HCT116 (cell line): ENCODE data around the gene TRAF5.

Experiments
- CEBPB ChIP-seq: IDR thresholded peaks from 2 replicates; pipeline ENCODE4 v1.6.1; 2012; ENCODE audit warnings: low read depth
- EGR1 ChIP-seq: IDR thresholded peaks from 2 replicates; pipeline ENCODE4 v1.6.1; 2012; ENCODE audit warnings: low read depth
- EZH2 ChIP-seq: fragments of 200-600 bp; sonication (generic); IDR thresholded peaks from 2 replicates; pipeline ENCODE4 v1.6.1; 2017; ENCODE audit warnings: antibody characterized with exemption, mixed run types
- EZH2phosphoT487 ChIP-seq: fragments of 200-600 bp; IDR thresholded peaks from 2 replicates; pipeline ENCODE4 v1.6.1; 2018; ENCODE audit warnings: antibody characterized with exemption, borderline replicate concordance
- FOSL1 ChIP-seq: IDR thresholded peaks from 2 replicates; pipeline ENCODE4 v1.6.1; 2012; ENCODE audit warnings: low read depth
- POLR2A ChIP-seq: IDR thresholded peaks from 2 replicates; pipeline ENCODE4 v1.7.0; 2011; ENCODE audit warnings: borderline replicate concordance; ENCODE audit not compliant: insufficient read depth, insufficient read length; ENCODE audit errors: extremely low read depth
- POLR2AphosphoS5 ChIP-seq: IDR thresholded peaks from 2 replicates; pipeline ENCODE4 v1.6.1; 2011; ENCODE audit warnings: mild to moderate bottlenecking, low read depth, low read length, moderate library complexity
- RAD21 ChIP-seq: IDR thresholded peaks from 2 replicates; pipeline ENCODE4 v1.6.1; 2012; ENCODE audit warnings: low read depth, mild to moderate bottlenecking
- SP1 ChIP-seq: IDR thresholded peaks from 2 replicates; pipeline ENCODE4 v1.6.1; 2012; ENCODE audit warnings: low read depth
- TCF7L2 ChIP-seq: IDR thresholded peaks from 2 replicates; pipeline ENCODE4 v1.7.0; 2011; ENCODE audit warnings: borderline replicate concordance, inconsistent platforms; ENCODE audit not compliant: insufficient read depth, insufficient read length; ENCODE audit errors: extremely low read depth
- YY1 ChIP-seq: IDR thresholded peaks from 2 replicates; pipeline ENCODE4 v1.6.1; 2011; ENCODE audit warnings: low read length, low read depth, moderate library complexity, mild to moderate bottlenecking; ENCODE audit not compliant: insufficient replicate concordance; ENCODE audit errors: extremely low read depth
- ZNF274 ChIP-seq: fragments of 200-500 bp; sonication (Bioruptor generic); IDR thresholded peaks from 2 replicates; pipeline ENCODE4 v1.6.1; 2014; ENCODE audit warnings: mild to moderate bottlenecking, low read depth, low read length, inconsistent platforms
- TF ChIP-seq, protein P1 (sequence below), 3 experiments: fragments of 200-600 bp in 1 of 3; sonication (generic) in 1 of 3; IDR thresholded peaks in 2 of 3; conservative IDR thresholded peaks in 1 of 3; 2 replicates each; pipeline ENCODE4 v1.5.1; 2012 to 2017; ENCODE audit warnings: low read depth in 2 of 3, low read length in 2 of 3, antibody characterized with exemption in 1 of 3, borderline replicate concordance in 1 of 3, control low read depth in 1 of 3, mild to moderate bottlenecking in 1 of 3, mixed read lengths in 1 of 3, mixed run types in 1 of 3, moderate library complexity in 1 of 3; ENCODE audit not compliant: insufficient read depth in 1 of 3

DNA sequence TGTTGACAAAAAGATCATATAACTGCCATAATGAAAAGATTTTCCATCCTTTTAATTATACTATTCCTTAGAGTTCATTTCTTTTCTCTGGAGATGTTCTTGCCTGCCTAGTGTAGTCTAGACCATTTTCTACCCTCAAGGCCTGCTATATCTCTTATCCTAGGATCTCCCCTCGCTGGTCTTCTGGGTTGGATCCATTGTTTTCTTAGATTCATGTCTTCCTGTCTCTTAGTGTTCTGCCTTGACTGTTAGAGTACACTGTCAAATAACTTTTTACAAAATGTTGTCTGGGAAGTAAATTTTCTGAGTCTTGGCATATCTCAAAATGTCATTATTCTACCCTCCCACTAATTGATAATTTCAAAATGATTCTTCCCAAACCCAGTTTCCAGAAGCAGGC, 66.6 kb downstream of the TRAF5 start:
- no peak for TF ChIP-seq POLR2AphosphoS5
- TF ChIP-seq, protein P1, sequence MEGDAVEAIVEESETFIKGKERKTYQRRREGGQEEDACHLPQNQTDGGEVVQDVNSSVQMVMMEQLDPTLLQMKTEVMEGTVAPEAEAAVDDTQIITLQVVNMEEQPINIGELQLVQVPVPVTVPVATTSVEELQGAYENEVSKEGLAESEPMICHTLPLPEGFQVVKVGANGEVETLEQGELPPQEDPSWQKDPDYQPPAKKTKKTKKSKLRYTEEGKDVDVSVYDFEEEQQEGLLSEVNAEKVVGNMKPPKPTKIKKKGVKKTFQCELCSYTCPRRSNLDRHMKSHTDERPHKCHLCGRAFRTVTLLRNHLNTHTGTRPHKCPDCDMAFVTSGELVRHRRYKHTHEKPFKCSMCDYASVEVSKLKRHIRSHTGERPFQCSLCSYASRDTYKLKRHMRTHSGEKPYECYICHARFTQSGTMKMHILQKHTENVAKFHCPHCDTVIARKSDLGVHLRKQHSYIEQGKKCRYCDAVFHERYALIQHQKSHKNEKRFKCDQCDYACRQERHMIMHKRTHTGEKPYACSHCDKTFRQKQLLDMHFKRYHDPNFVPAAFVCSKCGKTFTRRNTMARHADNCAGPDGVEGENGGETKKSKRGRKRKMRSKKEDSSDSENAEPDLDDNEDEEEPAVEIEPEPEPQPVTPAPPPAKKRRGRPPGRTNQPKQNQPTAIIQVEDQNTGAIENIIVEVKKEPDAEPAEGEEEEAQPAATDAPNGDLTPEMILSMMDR (IDR thresholded peaks at IDR 0.05 in 2 of 3, conservative IDR thresholded peaks at IDR 0.05 in 1 of 3; ENCODE audit: borderline replicate concordance in 1 of 3, insufficient read depth in 1 of 3, low read depth in 2 of 3, low read length in 2 of 3): no peak
- no peak for TF ChIP-seq POLR2A
- no peak for TF ChIP-seq TCF7L2
- no peak for TF ChIP-seq YY1
- TF ChIP-seq EZH2phosphoT487: no peak
- TF ChIP-seq FOSL1: no peak
- TF ChIP-seq CEBPB: no peak
- no peak for TF ChIP-seq EZH2
- no peak for TF ChIP-seq SP1
- no peak for TF ChIP-seq EGR1
- TF ChIP-seq ZNF274: no peak
- TF ChIP-seq RAD21: no peak
